Measurements from ENCODE around the gene KCTD16.

- TF ChIP-seq CTCF (IDR thresholded peaks at IDR 0.05) (no peak), POLR2A (IDR thresholded peaks at IDR 0.05) (no peak)
Observed at GRCh38 chr5:144414202-144415029, 243.7 kb downstream of the KCTD16 start.

Measured in prostate gland (tissue), 2 donors.